ENCODE data around the gene SLC30A3. TPM values are rescaled to one million over a fixed set of nuclear protein-coding genes. Genes with fewer than 3 reads are reported as not detected.

Gene SLC30A3
- total RNA-seq, 1 experiment from 2014 or later: 4.9 TPM

DNA sequence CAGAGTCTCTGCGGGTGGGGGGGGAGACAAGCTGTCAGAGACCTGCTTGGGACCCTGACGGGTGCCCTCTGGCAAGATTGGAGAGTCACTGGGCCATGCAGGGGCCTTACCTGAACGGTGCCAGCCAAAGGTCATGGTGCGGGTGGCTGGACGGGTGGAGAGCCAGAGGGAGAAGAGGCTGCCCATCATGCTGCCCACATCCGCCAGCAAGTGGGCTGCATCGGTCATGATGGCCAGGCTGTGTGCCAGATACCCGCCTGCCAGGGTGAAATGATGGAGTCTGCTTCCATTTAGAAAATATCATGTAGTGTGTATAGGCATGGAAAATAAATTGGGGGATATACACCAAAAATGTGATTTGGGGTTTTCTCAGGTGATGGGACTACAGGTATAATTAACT, 4.8 kb downstream of the SLC30A3 start:
- no peaks in the 10 kb centered on the region for H3K36me3 ChIP-seq
- H3K4me1 ChIP-seq: no peaks in the 10 kb centered on the region
- H3K27ac ChIP-seq: no peak overlapping the region
- no peak overlapping the region for H3K4me3 ChIP-seq
- H3K9me3 ChIP-seq (replicated peaks): no peaks in the 10 kb centered on the region
- DNase-seq: no peak
- H3K27me3 ChIP-seq: peaks cover 12% of the 10 kb centered on the region

DNA sequence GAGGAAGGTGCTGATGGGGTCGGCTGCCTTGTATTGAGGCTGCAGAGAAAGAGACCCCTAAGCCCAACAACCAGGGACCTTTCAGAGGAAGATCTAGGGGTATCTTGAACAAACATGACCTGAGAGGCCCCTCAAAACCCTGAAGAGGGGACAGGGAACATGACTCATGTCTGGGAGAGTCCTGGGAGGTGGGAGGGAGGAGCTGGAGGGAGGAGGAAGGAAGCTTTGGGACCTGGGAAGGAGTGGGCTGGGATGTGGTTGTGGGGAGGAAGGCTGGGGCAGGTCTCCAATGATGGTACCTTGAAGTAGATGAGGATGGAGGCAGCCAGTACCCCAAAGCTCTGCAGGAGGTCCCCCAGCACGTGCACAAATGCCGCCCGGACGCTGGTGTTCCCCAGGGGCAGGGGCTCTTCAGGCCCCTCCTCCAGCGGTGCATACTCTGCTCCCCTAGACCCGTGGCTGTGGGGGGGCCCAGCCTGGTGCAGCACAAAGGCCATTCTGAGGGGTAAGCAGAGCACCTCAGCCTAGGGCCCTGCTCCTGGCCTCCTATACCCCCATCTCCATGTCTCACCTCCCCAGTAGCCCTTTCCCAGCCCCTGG, 5.9 kb downstream of the SLC30A3 start:
- no peaks in the 10 kb centered on the region for H3K9me3 ChIP-seq (replicated peaks)
- peaks cover 14% of the 10 kb centered on the region for H3K27me3 ChIP-seq
- H3K36me3 ChIP-seq: no peaks in the 10 kb centered on the region
- no peak overlapping the region for H3K27ac ChIP-seq
- no peaks in the 10 kb centered on the region for H3K4me1 ChIP-seq
- no peak for DNase-seq
- H3K4me3 ChIP-seq: no peak overlapping the region

DNA sequence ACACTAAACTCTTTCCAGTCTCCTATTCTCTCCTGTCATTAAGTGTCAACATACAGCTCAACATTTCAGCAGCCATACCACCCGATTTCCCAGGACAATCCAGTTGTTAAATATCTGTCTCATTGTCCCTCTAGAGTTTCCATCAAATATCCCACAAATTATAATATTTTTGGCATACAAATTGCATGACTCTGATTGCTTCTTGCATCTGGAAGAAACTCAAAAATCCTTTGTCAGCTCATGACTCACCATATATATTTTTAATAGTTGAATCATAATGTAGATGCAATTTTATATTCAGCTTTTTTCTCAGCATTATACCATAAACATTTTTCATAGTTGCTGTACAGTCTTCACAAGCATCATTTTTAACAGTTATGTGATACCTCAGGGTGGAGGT, 7.2 kb downstream of the SLC30A3 start:
- H3K4me3 ChIP-seq: no peak overlapping the region
- DNase-seq: no peak
- peaks cover 12% of the 10 kb centered on the region; the same call in 1 of the 2 replicates for H3K27me3 ChIP-seq
- H3K36me3 ChIP-seq: no peaks in the 10 kb centered on the region
- H3K9me3 ChIP-seq (replicated peaks): no peaks in the 10 kb centered on the region
- H3K27ac ChIP-seq: no peak overlapping the region
- H3K4me1 ChIP-seq: no peaks in the 10 kb centered on the region

GRCh38 chr2:27255187-27255586, 7.7 kb downstream of the SLC30A3 start:
- H3K27me3 ChIP-seq: peaks cover 17% of the 10 kb centered on the region; the same call in 1 of the 2 replicates
- no peak for DNase-seq
- H3K9me3 ChIP-seq (replicated peaks): no peaks in the 10 kb centered on the region
- no peak overlapping the region for H3K27ac ChIP-seq
- H3K4me1 ChIP-seq: no peaks in the 10 kb centered on the region
- no peak overlapping the region for H3K4me3 ChIP-seq
- H3K36me3 ChIP-seq: no peaks in the 10 kb centered on the region

DNA sequence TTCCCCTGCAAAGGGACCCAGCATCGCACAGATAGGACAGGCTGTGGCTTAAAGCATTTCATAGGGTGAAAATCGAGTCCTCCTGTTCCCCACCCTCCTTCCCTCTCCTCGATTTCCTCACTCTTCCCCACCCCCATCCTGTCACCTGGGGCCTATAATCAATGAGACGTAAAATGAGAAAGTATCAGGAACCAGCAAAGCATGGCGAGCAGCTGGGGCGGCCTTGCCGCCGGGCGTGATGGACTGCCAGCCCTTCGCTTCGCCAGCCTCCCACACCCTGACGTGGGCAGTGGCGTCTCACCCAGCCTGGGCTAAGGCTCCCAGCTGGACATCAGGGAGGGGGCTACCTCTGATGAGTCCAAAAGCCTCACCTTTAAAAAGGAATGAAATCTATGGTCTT, 11.1 kb downstream of the SLC30A3 start:
- H3K9me3 ChIP-seq (replicated peaks): no peaks in the 10 kb centered on the region
- H3K27me3 ChIP-seq: peaks cover 30% of the 10 kb centered on the region; the same call in 1 of the 2 replicates
- no peak overlapping the region for H3K27ac ChIP-seq

GRCh38 chr2:27250652-27251379, 12.0 kb downstream of the SLC30A3 start:
- H3K27ac ChIP-seq: no peak overlapping the region
- peaks cover 5% of the 10 kb centered on the region; the same call in 1 of the 2 replicates for H3K4me1 ChIP-seq
- no peak overlapping the region for H3K4me3 ChIP-seq
- DNase-seq: no peak
- no peaks in the 10 kb centered on the region for H3K36me3 ChIP-seq
- H3K9me3 ChIP-seq (replicated peaks): no peaks in the 10 kb centered on the region
- H3K27me3 ChIP-seq: peaks cover 30% of the 10 kb centered on the region; the same call in 1 of the 2 replicates

More for the DNA sequence above, 11.1 kb downstream of the SLC30A3 start:
- H3K36me3 ChIP-seq: no peaks in the 10 kb centered on the region
- peaks cover 5% of the 10 kb centered on the region; the same call in 1 of the 2 replicates for H3K4me1 ChIP-seq
- no peak for DNase-seq
- H3K4me3 ChIP-seq: no peak overlapping the region

DNA sequence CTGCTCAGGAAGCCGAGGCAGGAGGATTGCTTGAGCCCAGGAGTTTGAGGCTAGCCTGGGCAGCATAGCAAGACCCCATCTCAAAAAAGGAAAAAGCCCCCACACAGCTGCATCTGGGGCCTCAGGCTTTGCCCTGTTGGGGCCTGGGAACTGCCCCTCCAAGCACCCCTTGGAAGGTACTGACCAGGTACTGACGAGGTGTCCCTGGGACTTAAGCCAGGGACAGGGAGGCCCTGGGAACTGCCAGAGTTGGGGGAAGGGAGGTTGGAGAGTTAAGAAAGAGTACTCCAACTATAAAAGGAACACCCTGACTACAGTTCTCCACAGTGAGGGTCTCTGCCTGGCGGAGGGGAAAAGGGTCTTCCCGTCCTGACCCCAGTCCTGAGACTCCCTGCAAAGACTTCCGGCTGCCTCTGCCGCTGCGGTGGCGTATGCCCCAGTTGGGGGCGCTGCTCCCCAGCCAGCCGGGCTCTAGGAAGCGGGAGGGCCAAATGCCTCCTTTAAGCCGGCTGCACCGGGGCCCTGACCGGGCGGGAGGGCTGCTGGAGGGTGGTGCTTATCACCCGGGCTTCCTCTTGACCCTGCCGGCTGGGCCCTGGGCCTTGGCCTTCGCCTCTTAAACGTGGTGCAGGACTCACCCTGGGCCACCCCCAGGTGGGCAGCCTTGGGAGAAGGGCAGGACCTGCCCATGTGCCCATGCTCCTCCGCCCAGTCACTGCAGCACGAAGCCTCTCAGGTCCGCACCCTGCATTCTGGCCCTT, 12.8 kb downstream of the SLC30A3 start:
- Histone ChIP-seq H3K27me3 (peaks cover 30% of the 10 kb centered on the region; the same call in 1 of the 2 replicates), H3K27ac (no peak overlapping the region), H3K36me3 (peaks cover 7% of the 10 kb centered on the region; the same call in 1 of the 2 replicates), H3K4me1 (peaks cover 5% of the 10 kb centered on the region; the same call in 1 of the 2 replicates), H3K4me3 (no peak overlapping the region), H3K9me3 (replicated peaks) (no peaks in the 10 kb centered on the region)
- DNase-seq: peak; percentile 68 to 78

GRCh38 chr2:27249159-27249890, 13.5 kb downstream of the SLC30A3 start:
- Histone ChIP-seq H3K36me3 (peaks cover 12% of the 10 kb centered on the region), H3K9me3 (replicated peaks) (no peaks in the 10 kb centered on the region), H3K27ac (no peak overlapping the region), H3K27me3 (peaks cover 30% of the 10 kb centered on the region; the same call in 1 of the 2 replicates), H3K4me3 (no peak overlapping the region), H3K4me1 (peaks cover 5% of the 10 kb centered on the region; the same call in 1 of the 2 replicates)
- DNase-seq: peak in 1 of 2 experiments; percentile 39

DNA sequence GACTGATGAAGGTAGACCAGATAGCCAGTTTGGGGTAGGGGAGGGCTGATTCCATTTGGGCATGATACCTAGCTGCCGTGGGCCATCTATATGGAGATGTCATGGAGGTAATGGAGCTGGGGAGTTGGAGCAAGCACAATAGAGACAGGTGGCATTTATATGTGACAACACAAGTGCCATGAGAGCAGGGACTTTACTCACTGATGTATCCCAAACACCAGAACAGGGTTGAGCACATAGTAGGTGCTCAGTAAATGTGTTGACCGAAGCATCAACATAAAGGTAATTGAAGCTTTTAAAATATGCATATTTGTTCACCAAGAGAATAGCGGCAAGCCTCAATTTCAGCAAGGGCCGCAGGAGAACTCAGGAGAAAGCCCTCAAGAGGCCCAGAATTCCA, 15.0 kb downstream of the SLC30A3 start:
- no peaks in the 10 kb centered on the region for H3K9me3 ChIP-seq (replicated peaks)
- no peak for DNase-seq
- H3K4me1 ChIP-seq: peaks cover 5% of the 10 kb centered on the region
- peaks cover 30% of the 10 kb centered on the region; the same call in 1 of the 2 replicates for H3K27me3 ChIP-seq
- H3K27ac ChIP-seq: no peak overlapping the region
- H3K36me3 ChIP-seq: peaks cover 25% of the 10 kb centered on the region
- no peak overlapping the region for H3K4me3 ChIP-seq

DNA sequence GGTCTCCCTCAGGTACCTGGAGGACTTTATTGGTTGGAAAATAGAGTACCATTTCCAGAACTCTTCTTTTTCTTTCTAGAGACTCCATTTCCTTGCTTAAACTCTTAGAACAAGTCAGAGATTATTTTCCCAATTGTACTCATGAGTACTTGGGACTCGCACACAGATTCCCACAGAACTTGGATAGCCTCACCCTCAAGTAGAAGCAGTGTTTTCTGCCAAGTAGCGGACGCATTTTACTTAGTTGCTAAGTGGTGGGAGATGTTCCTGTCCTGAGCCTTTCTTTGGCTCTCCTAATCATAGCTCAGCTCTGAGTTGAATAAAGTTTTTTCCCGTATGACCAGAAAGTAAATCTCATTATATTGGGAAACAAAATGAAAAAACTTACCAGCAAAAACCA, 17.2 kb downstream of the SLC30A3 start:
- Histone ChIP-seq H3K27me3 (peaks cover 17% of the 10 kb centered on the region; the same call in 1 of the 2 replicates), H3K4me3 (no peak overlapping the region), H3K9me3 (replicated peaks) (no peaks in the 10 kb centered on the region), H3K4me1 (peaks cover 20% of the 10 kb centered on the region), H3K36me3 (peaks cover 47% of the 10 kb centered on the region), H3K27ac (no peak overlapping the region)
- DNase-seq: no peak

DNA sequence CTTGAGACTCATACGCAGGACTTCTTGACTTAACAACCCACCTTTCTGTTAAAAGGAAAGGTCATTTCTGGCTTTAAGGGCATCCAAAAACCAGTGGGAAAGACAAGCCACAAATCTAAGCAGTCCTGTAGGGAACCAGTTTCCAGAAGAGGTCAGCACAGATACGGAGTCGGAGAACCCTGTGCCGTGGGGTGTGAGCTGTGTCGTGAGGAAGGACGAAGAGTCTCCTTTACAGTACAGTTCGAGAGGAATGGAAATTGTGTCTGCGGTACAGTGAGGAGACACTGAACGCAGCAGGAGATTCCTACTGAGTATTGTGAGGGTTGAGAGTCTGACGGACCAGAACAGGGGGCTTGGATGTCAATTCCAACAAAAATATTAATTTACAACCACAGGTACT, 17.7 kb downstream of the SLC30A3 start:
- H3K27me3 ChIP-seq: peaks cover 12% of the 10 kb centered on the region; the same call in 1 of the 2 replicates
- H3K27ac ChIP-seq: no peak overlapping the region
- peaks cover 52% of the 10 kb centered on the region for H3K36me3 ChIP-seq
- no peaks in the 10 kb centered on the region for H3K9me3 ChIP-seq (replicated peaks)
- DNase-seq: no peak
- peaks cover 20% of the 10 kb centered on the region for H3K4me1 ChIP-seq
- no peak overlapping the region for H3K4me3 ChIP-seq

DNA sequence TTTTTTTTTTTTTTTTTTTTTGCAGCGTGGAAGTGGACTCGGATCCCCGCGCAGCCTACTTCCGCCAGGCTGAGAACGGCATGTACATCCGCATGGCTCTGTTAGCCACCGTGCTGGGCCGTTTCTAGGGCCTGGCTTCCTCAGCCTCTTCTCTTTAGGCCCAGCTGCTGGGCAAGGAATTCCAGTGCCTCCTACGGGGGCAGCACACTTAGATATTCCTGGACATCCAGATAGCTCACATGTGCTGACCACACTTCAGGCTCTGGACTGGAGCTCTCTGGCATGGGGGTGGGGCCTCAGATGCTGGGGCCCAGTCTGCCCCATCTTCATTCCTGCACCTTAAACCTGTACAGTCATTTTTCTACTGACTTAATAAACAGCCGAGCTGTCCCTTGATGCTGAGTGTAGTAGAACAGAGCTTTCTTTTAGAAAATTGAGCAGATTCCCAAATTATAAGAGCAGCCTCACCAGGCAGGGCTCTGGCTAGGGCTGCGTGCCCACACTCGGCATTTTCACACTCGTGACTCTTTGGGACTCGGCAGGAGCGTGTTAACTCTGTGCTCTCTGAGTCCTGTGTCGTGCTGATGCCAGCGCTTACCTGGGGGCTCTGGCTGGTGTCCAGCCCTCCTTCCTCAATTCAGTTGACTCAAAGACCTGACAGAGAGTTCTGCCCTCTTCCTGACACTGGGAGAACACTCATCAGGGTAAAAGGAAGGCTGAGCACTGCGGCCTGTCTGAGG, 19.3 kb downstream of the SLC30A3 start:
- no peaks in the 10 kb centered on the region for H3K9me3 ChIP-seq (replicated peaks)
- peaks cover 66% of the 10 kb centered on the region for H3K36me3 ChIP-seq
- H3K4me3 ChIP-seq: no peak overlapping the region
- no peak for DNase-seq
- H3K4me1 ChIP-seq: peaks cover 15% of the 10 kb centered on the region
- H3K27ac ChIP-seq: no peak overlapping the region
- H3K27me3 ChIP-seq: peaks cover 4% of the 10 kb centered on the region; the same call in 1 of the 2 replicates

DNA sequence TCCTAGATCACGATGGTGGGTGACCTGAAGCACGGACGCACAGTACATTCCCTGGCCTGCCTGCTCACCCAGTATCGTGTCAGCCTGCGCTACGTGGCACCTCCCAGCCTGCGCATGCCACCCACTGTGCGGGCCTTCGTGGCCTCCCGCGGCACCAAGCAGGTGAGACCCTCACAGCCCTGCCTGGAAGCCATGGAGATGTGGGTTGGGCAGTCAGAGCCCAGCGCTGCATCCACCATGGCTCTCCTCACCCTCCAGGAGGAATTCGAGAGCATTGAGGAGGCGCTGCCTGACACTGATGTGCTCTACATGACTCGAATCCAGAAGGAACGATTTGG, 20.3 kb downstream of the SLC30A3 start:
- Histone ChIP-seq H3K27me3 (no peaks in the 10 kb centered on the region), H3K27ac (peak overlapping the region; percentile 57), H3K36me3 (peaks cover 75% of the 10 kb centered on the region), H3K4me3 (no peak overlapping the region), H3K9me3 (replicated peaks) (no peaks in the 10 kb centered on the region), H3K4me1 (peaks cover 15% of the 10 kb centered on the region)
- DNase-seq: no peak
